ENCODE results near the gene FGF19.

- TF ChIP-seq USF2 (CRISPR knock-in tag; IDR thresholded peaks at IDR 0.05) (no peak), CTCF (IDR thresholded peaks at IDR 0.05) (no peak), ZSCAN18 (CRISPR knock-in tag; IDR thresholded peaks at IDR 0.05) (no peak), NFE2L1 (CRISPR knock-in tag; IDR thresholded peaks at IDR 0.05) (no peak)
These were observed 3.4 kb upstream of the FGF19 start for GRCh38 chr11:69707176-69707575.

Data from WTC11 (cell line).